Gastrocnemius medialis (tissue), 4 donors: ENCODE measurements around the gene SMC1B.

Experiments
- POLR2A ChIP-seq, 2 donors: fragments of 450-650 bp; IDR thresholded peaks; one replicate each; pipeline ENCODE4 v1.6.1; 2017; ENCODE audit warnings: antibody characterized with exemption in 2 of 2, mild to moderate bottlenecking in 2 of 2, moderate library complexity in 2 of 2
- TF ChIP-seq, protein P1 (sequence below), 5 experiments: fragments of 450-650 bp in 3 of 5; fragments of 200-600 bp in 2 of 5; sonication (generic) in 2 of 5; IDR thresholded peaks in 4 of 5; conservative IDR thresholded peaks in 1 of 5; 1 replicate in 4 of 5; 2 replicates in 1 of 5; pipeline ENCODE4 v1.5.1; 2016 to 2019; ENCODE audit warnings: antibody characterized with exemption in 5 of 5, mild to moderate bottlenecking in 3 of 5, moderate library complexity in 3 of 5

DNA sequence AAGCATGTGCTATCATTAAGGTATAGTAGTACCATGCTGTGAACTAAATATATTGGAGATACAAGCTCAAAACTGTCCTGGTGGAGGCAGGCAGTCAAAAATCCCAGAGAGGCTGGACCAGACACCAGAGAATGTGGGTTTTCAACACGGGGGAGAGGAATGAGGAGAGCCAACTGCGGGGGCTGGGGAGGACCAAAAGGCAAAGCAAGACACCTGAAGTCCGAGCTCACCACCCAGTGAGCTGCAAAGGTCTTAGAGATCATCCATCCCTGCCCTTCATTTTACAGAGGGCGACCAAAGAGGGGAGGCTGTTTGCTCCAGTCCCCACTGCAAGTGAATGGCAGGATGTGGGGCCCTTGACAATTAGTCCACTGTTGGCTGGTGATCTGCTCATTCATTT lies 10.1 kb upstream of the SMC1B start:
- TF ChIP-seq, protein P1, sequence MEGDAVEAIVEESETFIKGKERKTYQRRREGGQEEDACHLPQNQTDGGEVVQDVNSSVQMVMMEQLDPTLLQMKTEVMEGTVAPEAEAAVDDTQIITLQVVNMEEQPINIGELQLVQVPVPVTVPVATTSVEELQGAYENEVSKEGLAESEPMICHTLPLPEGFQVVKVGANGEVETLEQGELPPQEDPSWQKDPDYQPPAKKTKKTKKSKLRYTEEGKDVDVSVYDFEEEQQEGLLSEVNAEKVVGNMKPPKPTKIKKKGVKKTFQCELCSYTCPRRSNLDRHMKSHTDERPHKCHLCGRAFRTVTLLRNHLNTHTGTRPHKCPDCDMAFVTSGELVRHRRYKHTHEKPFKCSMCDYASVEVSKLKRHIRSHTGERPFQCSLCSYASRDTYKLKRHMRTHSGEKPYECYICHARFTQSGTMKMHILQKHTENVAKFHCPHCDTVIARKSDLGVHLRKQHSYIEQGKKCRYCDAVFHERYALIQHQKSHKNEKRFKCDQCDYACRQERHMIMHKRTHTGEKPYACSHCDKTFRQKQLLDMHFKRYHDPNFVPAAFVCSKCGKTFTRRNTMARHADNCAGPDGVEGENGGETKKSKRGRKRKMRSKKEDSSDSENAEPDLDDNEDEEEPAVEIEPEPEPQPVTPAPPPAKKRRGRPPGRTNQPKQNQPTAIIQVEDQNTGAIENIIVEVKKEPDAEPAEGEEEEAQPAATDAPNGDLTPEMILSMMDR (IDR thresholded peaks at IDR 0.05 in 4 of 5, conservative IDR thresholded peaks at IDR 0.05 in 1 of 5), result no peak
- no peak for TF ChIP-seq POLR2A (IDR thresholded peaks at IDR 0.05)
